Measurements from ENCODE around the gene NMNAT1.

DNA sequence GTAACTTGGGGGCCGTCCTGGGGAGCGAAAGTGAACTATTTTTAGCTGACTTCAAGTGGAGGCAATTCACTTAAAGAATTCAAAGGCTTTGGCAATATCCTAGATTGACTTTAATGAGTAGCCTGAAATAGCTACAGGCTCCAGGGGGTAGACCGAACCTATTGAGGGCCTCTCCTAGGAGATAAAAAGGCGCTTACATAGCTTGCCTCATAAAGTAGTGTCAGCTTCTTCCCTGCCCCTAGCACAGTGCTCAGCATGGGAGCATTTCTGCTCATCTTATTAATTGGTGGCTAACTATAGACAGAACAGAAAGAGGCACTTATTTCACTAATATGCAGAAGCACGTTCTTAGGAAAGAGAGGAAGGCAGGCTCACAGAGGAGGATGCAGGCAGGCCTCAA is 20.9 kb upstream of the NMNAT1 start:
- TF ChIP-seq, protein P1, sequence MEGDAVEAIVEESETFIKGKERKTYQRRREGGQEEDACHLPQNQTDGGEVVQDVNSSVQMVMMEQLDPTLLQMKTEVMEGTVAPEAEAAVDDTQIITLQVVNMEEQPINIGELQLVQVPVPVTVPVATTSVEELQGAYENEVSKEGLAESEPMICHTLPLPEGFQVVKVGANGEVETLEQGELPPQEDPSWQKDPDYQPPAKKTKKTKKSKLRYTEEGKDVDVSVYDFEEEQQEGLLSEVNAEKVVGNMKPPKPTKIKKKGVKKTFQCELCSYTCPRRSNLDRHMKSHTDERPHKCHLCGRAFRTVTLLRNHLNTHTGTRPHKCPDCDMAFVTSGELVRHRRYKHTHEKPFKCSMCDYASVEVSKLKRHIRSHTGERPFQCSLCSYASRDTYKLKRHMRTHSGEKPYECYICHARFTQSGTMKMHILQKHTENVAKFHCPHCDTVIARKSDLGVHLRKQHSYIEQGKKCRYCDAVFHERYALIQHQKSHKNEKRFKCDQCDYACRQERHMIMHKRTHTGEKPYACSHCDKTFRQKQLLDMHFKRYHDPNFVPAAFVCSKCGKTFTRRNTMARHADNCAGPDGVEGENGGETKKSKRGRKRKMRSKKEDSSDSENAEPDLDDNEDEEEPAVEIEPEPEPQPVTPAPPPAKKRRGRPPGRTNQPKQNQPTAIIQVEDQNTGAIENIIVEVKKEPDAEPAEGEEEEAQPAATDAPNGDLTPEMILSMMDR (IDR thresholded peaks at IDR 0.05), result no peak
- TF ChIP-seq POLR2A (IDR thresholded peaks at IDR 0.05) (no peak), EP300 (IDR thresholded peaks at IDR 0.05) (no peak)

All from ovary (tissue), 3 donors.